GM10266 (cell line): ENCODE measurements around the gene HASPIN.

Experiments
- DNase-seq: peaks from one replicate; pipeline ENCODE4 v3.0.0; 2012; ENCODE audit errors: extremely low spot score
- TF ChIP-seq, protein P1 (sequence below): IDR thresholded peaks from 2 replicates; pipeline ENCODE4 v1.5.1; 2012; ENCODE audit warnings: mild to moderate bottlenecking, low read depth; ENCODE audit not compliant: control insufficient read depth, insufficient read depth; ENCODE audit errors: missing control alignments

HASPIN gene

DNA sequence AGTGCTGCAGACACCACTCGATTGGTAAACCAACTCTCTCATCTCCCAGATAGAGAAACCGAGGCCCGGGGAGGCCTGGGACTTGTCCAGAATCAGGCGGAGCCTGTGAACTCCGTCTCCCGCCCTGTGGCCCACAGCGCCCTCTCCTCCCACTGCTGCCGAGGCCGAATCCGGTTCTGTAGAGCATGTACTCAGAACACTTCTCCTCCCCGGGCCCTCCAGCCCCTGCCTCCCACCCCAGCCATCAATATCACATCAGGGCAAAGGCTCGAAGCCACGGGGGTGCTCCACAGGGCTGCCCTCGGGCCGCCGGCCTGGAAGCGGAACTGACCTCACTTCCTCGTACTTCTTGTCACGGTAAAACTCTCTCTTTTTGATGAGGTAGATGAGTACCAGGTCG lies 42.1 kb upstream of the HASPIN start:
- DNase-seq = no peak
- TF ChIP-seq, protein P1, sequence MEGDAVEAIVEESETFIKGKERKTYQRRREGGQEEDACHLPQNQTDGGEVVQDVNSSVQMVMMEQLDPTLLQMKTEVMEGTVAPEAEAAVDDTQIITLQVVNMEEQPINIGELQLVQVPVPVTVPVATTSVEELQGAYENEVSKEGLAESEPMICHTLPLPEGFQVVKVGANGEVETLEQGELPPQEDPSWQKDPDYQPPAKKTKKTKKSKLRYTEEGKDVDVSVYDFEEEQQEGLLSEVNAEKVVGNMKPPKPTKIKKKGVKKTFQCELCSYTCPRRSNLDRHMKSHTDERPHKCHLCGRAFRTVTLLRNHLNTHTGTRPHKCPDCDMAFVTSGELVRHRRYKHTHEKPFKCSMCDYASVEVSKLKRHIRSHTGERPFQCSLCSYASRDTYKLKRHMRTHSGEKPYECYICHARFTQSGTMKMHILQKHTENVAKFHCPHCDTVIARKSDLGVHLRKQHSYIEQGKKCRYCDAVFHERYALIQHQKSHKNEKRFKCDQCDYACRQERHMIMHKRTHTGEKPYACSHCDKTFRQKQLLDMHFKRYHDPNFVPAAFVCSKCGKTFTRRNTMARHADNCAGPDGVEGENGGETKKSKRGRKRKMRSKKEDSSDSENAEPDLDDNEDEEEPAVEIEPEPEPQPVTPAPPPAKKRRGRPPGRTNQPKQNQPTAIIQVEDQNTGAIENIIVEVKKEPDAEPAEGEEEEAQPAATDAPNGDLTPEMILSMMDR = no peak

- TF ChIP-seq, protein P1 = no peak
- no peak for DNase-seq
These were observed 41.7 kb upstream of the HASPIN start for GRCh38 chr17:3682033-3682432.

GRCh38 chr17:3683054-3683511 lies 40.6 kb upstream of the HASPIN start:
- peak; percentile 88 for DNase-seq

GRCh38 chr17:3685174-3685573 lies 38.5 kb upstream of the HASPIN start:
- DNase-seq = no peak
- TF ChIP-seq, protein P1 = no peak

More at GRCh38 chr17:3683054-3683511, 40.6 kb upstream of the HASPIN start:
- TF ChIP-seq, protein P1 = peak; percentile 97

DNA sequence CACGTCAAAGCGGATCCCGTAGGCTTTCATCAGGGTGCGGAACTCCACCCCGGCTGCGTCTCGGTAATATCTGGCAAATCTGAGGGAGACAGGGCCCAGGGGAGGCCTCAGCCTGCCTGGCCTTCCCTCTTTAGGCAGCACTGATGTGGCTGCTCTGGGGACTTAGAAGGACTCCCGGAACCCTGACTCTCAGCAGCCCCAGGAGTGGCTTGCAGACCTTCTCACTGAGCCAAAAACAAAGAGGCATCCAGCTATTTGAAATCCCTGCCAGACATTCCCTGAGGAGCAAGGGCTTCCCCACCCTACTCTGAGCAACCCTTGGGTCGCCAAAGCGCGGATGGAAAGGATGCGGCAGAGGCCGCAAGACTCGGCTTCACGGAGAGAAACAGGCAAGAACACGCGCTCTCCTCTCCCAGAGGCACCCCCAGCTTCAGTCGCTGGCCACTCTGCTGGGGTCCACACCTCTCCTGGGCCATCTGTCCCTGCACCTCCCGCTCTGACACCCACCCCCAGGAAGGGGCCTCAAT lies 35.6 kb upstream of the HASPIN start:
- TF ChIP-seq, protein P1 = no peak
- DNase-seq = no peak

DNA sequence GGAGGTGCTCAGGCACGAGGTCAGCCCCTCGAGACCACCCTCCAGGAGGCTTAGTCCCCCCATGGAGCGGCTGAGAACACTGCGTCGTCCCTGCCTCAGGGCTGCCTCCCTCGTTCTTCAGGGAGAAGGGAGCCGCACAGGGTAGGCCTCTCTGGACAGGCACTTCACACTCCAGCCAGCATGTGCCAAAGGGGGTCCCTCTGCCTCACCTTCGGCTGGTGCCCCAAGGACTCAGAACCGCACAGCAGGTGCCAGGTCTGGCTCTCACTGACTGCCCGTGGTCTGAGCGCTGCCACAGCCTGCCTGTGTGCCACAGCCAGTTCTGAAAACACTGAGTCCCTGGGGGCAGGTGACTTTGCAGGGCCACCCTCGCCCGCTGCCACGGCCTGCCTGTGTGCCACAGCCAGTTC lies 34.8 kb upstream of the HASPIN start:
- TF ChIP-seq, protein P1 = no peak

GRCh38 chr17:3689262-3690093 lies 34.2 kb upstream of the HASPIN start:
- TF ChIP-seq, protein P1 = no peak
- no peak for DNase-seq

More for the DNA sequence above, 34.8 kb upstream of the HASPIN start:
- DNase-seq = no peak
